Ovary (tissue), 3 donors: ENCODE data around the gene EVI5.

Experiments used
- CTCF ChIP-seq, 3 donors: fragments of 450-650 bp in 2 of 3; fragments of 200-600 bp in 1 of 3; IDR thresholded peaks; one replicate each; pipeline versions ENCODE4 v1.5.1 to v1.8.0; 2016 to 2022; ENCODE audit warnings: antibody characterized with exemption in 3 of 3, mild to moderate bottlenecking in 1 of 3
- EP300 ChIP-seq: sonication (generic); formaldehyde crosslinking; IDR thresholded peaks from one replicate; pipeline ENCODE4 v1.6.1; 2017; ENCODE audit warnings: antibody characterized with exemption
- POLR2A ChIP-seq: fragments of 450-650 bp; IDR thresholded peaks from one replicate; pipeline ENCODE4 v1.6.1; 2017; ENCODE audit warnings: antibody characterized with exemption, mild to moderate bottlenecking, moderate library complexity
- donor health status: DM: no; HTN: no; CAD: no.

DNA sequence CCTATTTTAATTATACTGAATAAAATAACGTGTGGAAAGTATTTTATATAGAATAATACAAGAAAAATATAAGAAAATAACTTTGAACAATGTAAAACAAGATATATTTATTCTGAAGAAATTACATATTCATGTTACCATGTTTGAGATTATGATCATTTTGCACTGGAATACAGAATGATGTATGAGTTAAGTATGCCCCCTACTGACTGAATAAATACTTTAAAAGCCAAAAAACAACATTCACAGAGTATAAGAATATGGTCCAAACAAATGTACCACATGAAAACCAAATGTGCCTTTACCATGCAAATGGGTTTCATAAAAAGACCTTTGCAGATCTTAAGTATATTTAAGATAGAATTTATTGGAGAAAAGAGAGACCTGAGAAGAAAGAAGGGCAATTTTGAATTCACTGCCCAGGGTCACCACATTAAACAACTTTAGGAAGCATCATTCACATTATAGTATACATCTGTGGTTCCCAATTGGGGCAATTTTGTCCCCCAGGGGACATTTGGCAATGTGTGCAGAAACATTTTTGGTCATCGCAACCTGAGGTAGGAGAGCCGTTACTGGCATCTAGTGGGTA lies 161.6 kb downstream of the EVI5 start:
- no peak for TF ChIP-seq CTCF (IDR thresholded peaks at IDR 0.05)
- no peak for TF ChIP-seq POLR2A
- no peak for TF ChIP-seq EP300
